ENCODE measurements around the gene DEFB114. TPM values are rescaled to one million over a fixed set of nuclear protein-coding genes. Genes with fewer than 3 reads are reported as not detected.

DEFB114 gene
- total and polyA plus RNA-seq, 5 experiments from 2014 or later: not detected

DNA sequence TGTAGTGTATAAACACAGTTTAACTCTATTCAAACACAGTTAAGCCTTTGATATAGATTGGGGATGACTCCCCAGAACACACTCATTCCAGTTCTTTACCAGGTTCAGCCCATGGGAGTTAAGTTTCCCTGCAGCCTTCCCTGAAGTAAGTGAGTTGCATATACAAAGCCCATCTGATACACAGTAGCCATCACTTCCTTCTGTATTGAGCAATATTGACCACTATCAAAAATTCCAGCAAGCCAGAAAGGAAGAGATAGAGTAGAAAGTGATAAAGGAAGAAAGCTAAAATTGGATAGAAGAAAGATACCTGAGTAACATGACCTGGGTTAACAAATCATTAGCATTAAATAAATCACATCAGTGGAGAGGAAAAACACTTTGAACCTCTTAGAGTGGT, 34.6 kb downstream of the DEFB114 start:
- POLR2A ChIA-PET: no interaction called here
- ATAC-seq (no peak), DNase-seq (no peak)
- Mint-ChIP-seq H3K27me3 (no peaks in the 10 kb centered on the region), H3K4me1 (no peaks in the 10 kb centered on the region), H3K36me3 (no peaks in the 10 kb centered on the region), H3K9me3 (peaks cover 0 to 10% (median 2%) of the 10 kb centered on the region in 9 donors), H3K27ac (no peak overlapping the region), H3K4me3 (no peak overlapping the region)

DNA sequence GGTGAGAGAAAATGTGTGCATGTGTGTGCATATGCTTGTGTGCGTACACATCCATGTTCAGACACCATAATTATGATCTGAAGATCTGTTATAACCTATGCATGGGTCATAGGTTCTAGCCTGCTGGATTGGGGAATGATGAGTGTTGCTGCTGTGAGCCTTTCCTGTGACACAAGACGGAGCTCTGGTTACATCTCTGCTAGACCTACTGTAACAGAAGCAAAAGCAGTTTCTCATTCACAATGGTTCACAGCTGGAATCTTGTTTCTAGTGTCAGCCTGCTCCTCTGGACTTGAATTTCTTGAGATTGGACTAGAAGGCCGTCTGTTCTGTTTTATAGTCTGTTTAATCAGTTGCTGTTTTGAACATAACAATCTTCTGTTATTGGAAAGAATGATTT, 40.1 kb downstream of the DEFB114 start:
- no peaks in the 10 kb centered on the region for H3K36me3 Mint-ChIP-seq
- no peaks in the 10 kb centered on the region for H3K27me3 Mint-ChIP-seq
- DNase-seq (no peak), ATAC-seq (no peak)
- no peak overlapping the region for H3K4me3 Mint-ChIP-seq
- H3K27ac Mint-ChIP-seq: no peak overlapping the region
- H3K9me3 Mint-ChIP-seq: peaks cover 0 to 23% (median 5%) of the 10 kb centered on the region in 9 donors
- POLR2A ChIA-PET: no interaction called here
- H3K4me1 Mint-ChIP-seq: no peaks in the 10 kb centered on the region

DNA sequence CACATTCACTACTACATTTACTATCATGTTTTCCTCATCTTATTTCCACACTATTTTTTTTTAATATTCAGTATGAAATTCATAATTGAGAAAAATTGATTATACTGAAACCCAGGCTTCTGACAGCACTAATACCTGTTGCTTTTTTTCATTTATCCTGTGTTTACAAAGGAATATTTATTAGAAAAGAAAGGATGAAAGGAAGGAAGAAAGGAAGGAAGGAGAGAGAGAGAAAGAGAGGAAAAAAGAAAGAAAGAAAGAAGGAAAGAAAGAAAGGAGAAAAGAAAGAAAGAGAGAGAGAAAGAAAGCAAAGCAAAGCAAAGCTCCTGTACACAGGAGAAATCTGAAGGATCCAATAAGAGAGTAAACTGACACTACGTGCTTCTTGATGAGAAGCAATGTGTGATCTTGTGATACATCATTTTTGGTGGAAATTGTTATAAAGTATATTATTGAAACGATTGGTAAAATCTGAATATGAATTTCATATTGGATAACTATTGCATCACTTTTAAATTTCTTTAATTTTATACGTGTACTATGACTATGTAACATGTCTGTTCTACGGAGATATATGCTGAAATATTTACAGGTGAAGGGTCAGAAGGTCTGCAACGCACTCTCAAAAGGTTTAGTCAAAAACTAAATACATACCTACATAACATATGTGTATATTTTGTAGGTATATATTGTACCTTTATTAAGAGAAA, 43.9 kb downstream of the DEFB114 start:
- DNase-seq (no peak), ATAC-seq (no peak)
- Mint-ChIP-seq H3K27ac (no peak overlapping the region), H3K4me3 (no peak overlapping the region), H3K36me3 (no peaks in the 10 kb centered on the region), H3K27me3 (no peaks in the 10 kb centered on the region), H3K9me3 (peaks cover 0 to 15% (median 3%) of the 10 kb centered on the region in 9 donors), H3K4me1 (no peaks in the 10 kb centered on the region)
- POLR2A ChIA-PET: no interaction called here

DNA sequence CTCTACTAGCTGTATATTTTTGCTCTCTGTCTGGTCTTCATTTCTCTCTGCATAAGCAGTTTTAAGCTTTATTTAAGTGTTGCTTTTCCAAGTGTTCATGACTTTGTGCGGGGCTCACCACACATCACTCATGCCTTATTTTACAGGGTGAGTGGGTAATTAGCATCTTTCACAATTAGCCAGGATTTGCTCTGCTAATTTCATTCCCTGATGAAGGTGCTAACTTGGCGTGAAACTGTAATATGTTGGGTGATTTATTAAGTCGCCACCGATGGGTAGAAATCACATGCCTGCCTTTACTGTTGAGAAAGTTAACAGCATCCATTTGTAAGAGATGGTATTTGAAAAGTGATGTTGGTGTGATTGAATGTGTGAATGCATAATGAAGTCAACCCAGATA, 44.7 kb downstream of the DEFB114 start:
- Mint-ChIP-seq H3K9me3 (peaks cover 0 to 13% (median 3%) of the 10 kb centered on the region in 9 donors), H3K36me3 (no peaks in the 10 kb centered on the region), H3K27ac (no peak overlapping the region), H3K27me3 (no peaks in the 10 kb centered on the region), H3K4me3 (no peak overlapping the region), H3K4me1 (no peaks in the 10 kb centered on the region)
- ATAC-seq (no peak), DNase-seq (no peak)
- POLR2A ChIA-PET: no interaction called here

DNA sequence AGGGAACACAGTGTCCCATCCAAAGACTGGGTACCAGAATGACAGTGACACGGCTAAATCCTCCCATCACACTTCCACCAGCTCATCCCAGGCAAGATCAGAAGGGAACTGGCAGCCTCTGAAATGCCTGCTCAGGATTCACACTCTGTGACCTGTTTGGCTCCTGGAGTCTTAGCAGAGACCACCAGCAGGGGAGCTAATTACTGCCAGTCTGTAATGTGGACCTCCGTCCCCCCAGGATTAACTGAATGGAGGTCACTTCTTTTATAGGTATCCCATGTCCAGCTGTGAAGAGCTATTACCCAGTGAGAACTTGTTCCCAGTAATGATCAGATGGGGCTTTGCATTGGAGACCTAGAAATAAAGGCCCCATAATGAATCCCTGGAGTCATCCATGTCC, 45.2 kb downstream of the DEFB114 start:
- Mint-ChIP-seq H3K4me3 (no peak overlapping the region), H3K36me3 (no peaks in the 10 kb centered on the region), H3K9me3 (peaks cover 0 to 13% (median 3%) of the 10 kb centered on the region in 9 donors), H3K27ac (no peak overlapping the region), H3K4me1 (no peaks in the 10 kb centered on the region), H3K27me3 (no peaks in the 10 kb centered on the region)
- POLR2A ChIA-PET: no interaction called here
- no peak for DNase-seq
- ATAC-seq: no peak

DNA sequence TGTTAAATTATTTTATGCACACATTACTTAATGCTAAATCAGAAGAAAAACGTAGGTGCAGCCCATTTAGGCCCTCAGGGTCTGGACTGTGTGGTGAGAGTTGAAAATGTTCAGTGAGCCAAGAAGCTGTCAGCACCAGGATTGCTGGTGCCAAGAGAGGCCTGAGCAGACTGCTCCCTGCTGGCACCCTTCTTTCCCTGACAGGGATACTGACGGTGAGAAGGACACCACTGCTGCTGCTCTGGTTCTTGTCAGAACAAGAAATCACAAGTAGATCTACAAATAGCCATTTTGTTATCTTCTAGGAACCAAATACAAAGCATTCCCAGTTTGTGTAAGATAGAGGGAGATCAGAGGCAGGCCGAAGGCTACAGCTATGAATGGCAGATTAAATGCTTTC, 48.9 kb downstream of the DEFB114 start:
- no peak for ATAC-seq
- H3K27ac Mint-ChIP-seq: no peak overlapping the region
- DNase-seq: no peak
- H3K4me1 Mint-ChIP-seq: no peaks in the 10 kb centered on the region
- no peaks in the 10 kb centered on the region for H3K36me3 Mint-ChIP-seq
- H3K9me3 Mint-ChIP-seq: peaks cover 0 to 9% (median 0%) of the 10 kb centered on the region in 9 donors
- H3K4me3 Mint-ChIP-seq: no peak overlapping the region
- no peaks in the 10 kb centered on the region for H3K27me3 Mint-ChIP-seq
- POLR2A ChIA-PET: no interaction called here

DNA sequence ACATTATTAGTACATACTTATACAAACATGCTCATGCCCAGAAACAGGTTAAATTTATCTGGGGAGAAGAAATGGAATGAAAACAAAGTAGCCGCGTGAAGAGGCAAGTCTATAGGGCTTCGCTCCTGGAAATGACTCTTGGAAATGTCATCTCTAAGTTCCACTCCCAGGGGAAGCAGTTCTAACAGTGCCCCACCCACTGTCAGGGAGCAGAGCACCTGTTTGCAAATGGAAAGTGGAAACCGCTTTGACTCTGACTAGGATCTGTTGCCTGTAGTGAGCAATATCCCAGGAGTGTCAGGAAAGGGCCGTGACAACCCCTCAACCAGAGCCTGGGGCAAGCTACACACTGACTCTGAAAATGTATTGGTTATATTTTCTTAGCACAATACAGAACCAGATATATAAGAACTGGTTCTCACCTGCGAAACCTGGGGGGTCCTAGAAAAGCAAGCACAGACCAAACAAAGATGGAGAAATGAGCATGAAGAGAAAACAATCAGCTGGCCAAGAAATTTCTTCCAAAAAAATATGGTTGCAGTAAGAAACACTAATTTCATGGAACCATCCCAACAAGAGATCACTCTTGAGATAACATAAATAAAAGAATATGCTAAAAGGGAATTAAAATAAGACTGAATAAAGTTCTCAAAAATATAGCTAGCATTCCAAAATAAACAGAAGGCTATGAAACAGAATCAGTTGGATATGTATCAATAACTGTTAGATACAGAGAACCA, 50.2 kb downstream of the DEFB114 start:
- no peak overlapping the region for H3K27ac Mint-ChIP-seq
- ATAC-seq (no peak), DNase-seq (no peak)
- no peaks in the 10 kb centered on the region for H3K4me1 Mint-ChIP-seq
- H3K4me3 Mint-ChIP-seq: no peak overlapping the region
- POLR2A ChIA-PET: no interaction called here
- H3K36me3 Mint-ChIP-seq: no peaks in the 10 kb centered on the region
- peaks cover 0 to 9% (median 0%) of the 10 kb centered on the region in 9 donors for H3K9me3 Mint-ChIP-seq
- no peaks in the 10 kb centered on the region for H3K27me3 Mint-ChIP-seq

DNA sequence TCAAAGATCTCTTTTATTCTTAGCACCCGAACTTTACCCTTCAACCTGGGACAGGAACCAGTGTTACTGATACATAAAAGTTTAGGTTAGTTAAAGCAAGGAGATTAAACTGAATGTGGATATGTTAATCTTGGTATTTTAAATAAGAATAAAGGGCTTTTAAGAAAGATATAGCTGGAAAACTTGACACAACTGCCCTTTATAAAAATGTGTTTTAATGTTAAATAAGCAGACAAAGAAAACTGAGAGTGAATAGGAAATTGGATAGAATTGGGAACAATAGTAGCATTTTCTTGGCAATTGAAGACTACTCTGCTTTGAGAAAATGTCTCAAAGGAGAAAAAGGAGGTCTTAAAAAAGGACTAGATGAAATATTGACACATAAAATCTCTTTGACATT, 51.8 kb downstream of the DEFB114 start:
- H3K27ac Mint-ChIP-seq: no peak overlapping the region
- H3K36me3 Mint-ChIP-seq: no peaks in the 10 kb centered on the region
- POLR2A ChIA-PET: no interaction called here
- DNase-seq (no peak), ATAC-seq (no peak)
- peaks cover 0 to 9% (median 0%) of the 10 kb centered on the region in 9 donors for H3K9me3 Mint-ChIP-seq
- H3K27me3 Mint-ChIP-seq: no peaks in the 10 kb centered on the region
- H3K4me1 Mint-ChIP-seq: no peaks in the 10 kb centered on the region
- H3K4me3 Mint-ChIP-seq: no peak overlapping the region

DNA sequence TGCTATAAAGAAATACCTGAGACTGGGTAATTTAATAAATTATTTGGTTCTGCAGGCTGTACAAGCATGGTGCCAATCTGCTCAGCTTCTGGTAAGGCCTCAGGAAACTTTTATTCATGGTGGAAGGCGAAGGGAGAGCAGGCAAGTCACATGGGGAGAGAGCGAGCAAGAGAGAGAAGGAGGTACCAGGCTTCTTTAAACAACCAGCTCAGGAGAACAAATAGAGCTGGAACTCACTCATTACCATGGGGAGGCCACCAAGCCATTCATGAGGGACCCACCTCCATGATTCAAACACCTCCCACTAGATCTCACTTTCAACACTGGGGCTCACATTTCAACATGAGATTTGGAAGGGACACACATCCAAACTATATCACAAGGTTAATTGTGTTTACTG, 52.7 kb downstream of the DEFB114 start:
- Mint-ChIP-seq H3K27ac (no peak overlapping the region), H3K27me3 (no peaks in the 10 kb centered on the region), H3K4me3 (no peak overlapping the region), H3K9me3 (peaks cover 0 to 9% (median 0%) of the 10 kb centered on the region in 9 donors), H3K36me3 (no peaks in the 10 kb centered on the region), H3K4me1 (no peaks in the 10 kb centered on the region)
- DNase-seq (no peak), ATAC-seq (no peak)
- POLR2A ChIA-PET: no interaction called here

Other genes with a start within 250 kb of the DEFB114 start
- gene CRISP3, start 219.8 kb downstream of the DEFB114 start, total RNA-seq: not detected
- gene CRISP3, start 219.8 kb downstream of the DEFB114 start, polyA plus RNA-seq: not detected
- not detected for gene PGK2, start 176.9 kb downstream of the DEFB114 start, total RNA-seq
- gene PGK2, start 176.9 kb downstream of the DEFB114 start, polyA plus RNA-seq: not detected
- not detected for gene CRISP1, start 97.6 kb downstream of the DEFB114 start, total RNA-seq
- not detected for gene CRISP1, start 97.6 kb downstream of the DEFB114 start, polyA plus RNA-seq
- not detected for gene DEFB113, start 5.5 kb upstream of the DEFB114 start, total RNA-seq
- not detected for gene DEFB113, start 5.5 kb upstream of the DEFB114 start, polyA plus RNA-seq
- gene DEFB110, start 57.8 kb upstream of the DEFB114 start, total RNA-seq: not detected
- not detected for gene DEFB110, start 57.8 kb upstream of the DEFB114 start, polyA plus RNA-seq
- gene DEFB112, start 85.8 kb upstream of the DEFB114 start, total RNA-seq: not detected
- not detected for gene DEFB112, start 85.8 kb upstream of the DEFB114 start, polyA plus RNA-seq

All from naive thymus-derived CD8-positive, alpha-beta T cell (primary cell).